ENCODE data around the gene IRAK4.

DNA sequence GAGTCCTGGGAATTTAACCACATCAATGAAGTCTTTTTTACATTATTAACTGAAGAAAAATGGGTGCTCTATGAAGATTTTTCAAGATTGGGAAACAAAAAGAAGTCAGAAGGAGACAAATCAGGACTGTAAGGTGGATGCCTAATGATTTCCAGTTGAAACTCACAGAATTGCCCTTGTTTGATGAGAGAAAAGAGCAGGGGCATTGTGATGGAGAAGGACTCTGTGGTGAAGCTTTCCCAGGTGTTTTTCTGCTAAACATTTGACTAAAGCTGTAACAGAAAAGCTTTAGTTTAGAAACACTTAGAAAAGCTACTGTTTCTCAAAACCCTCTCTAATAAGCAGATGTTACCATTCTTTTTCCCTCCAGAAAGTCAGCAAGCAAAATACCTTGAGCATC lies 5.8 kb downstream of the IRAK4 start:
- TF ChIP-seq EZH2 (IDR thresholded peaks at IDR 0.05) (no peak), FOXP2 (optimal IDR thresholded peaks at IDR 0.05; ENCODE audit: control extremely low read depth, extremely low read length, insufficient read depth) (no peak), POLR2AphosphoS5 (IDR thresholded peaks at IDR 0.05; ENCODE audit: borderline replicate concordance, low read depth, low read length) (no peak)
